Measurements from ENCODE around the gene FRMPD3. TPM values are rescaled to one million over a fixed set of nuclear protein-coding genes. Genes with fewer than 3 reads are reported as not detected.

The FRMPD3 gene
- polyA plus RNA-seq, 1 donor (not counting 4 experiments of a cell fraction or from before 2014, with no cell fraction given), result not detected

- Histone ChIP-seq H3K36me3 (ENCODE audit: control insufficient read depth in 2 of 2, extremely low read depth in 1 of 2, insufficient read depth in 2 of 2, low read length in 2 of 2) (no peaks in the 10 kb centered on the region), H3K4me2 (ENCODE audit: control insufficient read depth, extremely low read depth, insufficient read depth, low read depth, low read length) (no peak overlapping the region), H3K9me1 (ENCODE audit: control insufficient read depth, extremely low read depth, insufficient read depth, low read length) (no peaks in the 10 kb centered on the region), H3K4me3 (ENCODE audit: control insufficient read depth in 2 of 3, extremely low read depth in 1 of 3, insufficient read depth in 2 of 3, low read depth in 1 of 3, low read length in 3 of 3) (no peak overlapping the region), H3K27me3 (ENCODE audit: control insufficient read depth, extremely low read depth, insufficient read depth, low read length) (peaks cover 23% of the 10 kb centered on the region), H3K79me2 (ENCODE audit: control insufficient read depth, insufficient read depth, low read length) (no peaks in the 10 kb centered on the region), H3K4me1 (ENCODE audit: control insufficient read depth, extremely low read depth, insufficient read depth, low read length) (no peaks in the 10 kb centered on the region), H4K20me1 (ENCODE audit: control insufficient read depth, extremely low read depth, insufficient read depth, low read length) (no peaks in the 10 kb centered on the region), H3K9me3 (ENCODE audit: control insufficient read depth, low read depth, low read length) (no peaks in the 10 kb centered on the region), H3K9ac (ENCODE audit: control insufficient read depth, extremely low read depth, insufficient read depth, low read length) (no peak overlapping the region), H2AFZ (ENCODE audit: control insufficient read depth, low read length) (no peak overlapping the region), H3K27ac (ENCODE audit: control insufficient read depth, insufficient read depth, low read length) (no peak overlapping the region)
- TF ChIP-seq EZH2 (IDR thresholded peaks at IDR 0.05; ENCODE audit: low read length) (no peak), CTCF (optimal IDR thresholded peaks at IDR 0.05 in 1 of 3, IDR thresholded peaks at IDR 0.05 in 1 of 3, conservative IDR thresholded peaks at IDR 0.05 in 1 of 3; ENCODE audit: extremely low read depth in 1 of 3, insufficient read depth in 2 of 3, low read length in 3 of 3) (no peak)
- peak; percentile 52 for FAIRE-seq
- peak; percentile 23 for DNase-seq (ENCODE audit: low read depth, low spot score)
- dilution Hi-C loops (cut with MboI; ENCODE audit: extremely low pct_ligation_motif_present, low sequenced_read_pairs), result no loop called here
Measured at GRCh38 chrX:107454302-107454701, 4.8 kb downstream of the FRMPD3 start.

DNA sequence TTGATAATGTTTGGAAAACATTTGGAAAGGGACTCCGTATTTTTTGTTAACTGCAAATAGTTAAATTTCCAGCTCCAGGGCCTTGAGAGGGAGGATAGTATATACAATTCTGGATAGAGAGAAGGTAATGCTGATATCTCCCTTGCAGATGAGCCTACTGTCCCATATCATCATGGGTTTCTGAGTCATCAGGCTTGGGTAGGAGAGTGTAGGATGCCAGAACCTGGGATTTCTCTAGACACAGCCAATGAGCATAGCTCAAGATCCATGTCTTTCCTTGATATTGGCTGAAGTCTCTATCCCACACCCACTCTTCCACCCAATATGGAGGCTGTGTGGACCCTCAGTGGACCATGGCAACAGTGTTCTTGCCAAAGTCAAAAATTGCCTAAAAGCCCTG lies 7.8 kb downstream of the FRMPD3 start:
- Histone ChIP-seq H3K4me2 (ENCODE audit: control insufficient read depth, extremely low read depth, insufficient read depth, low read depth, low read length) (no peak overlapping the region), H3K36me3 (ENCODE audit: control insufficient read depth in 2 of 2, extremely low read depth in 1 of 2, insufficient read depth in 2 of 2, low read length in 2 of 2) (no peaks in the 10 kb centered on the region), H3K27ac (ENCODE audit: control insufficient read depth, insufficient read depth, low read length) (no peak overlapping the region), H3K4me1 (ENCODE audit: control insufficient read depth, extremely low read depth, insufficient read depth, low read length) (no peaks in the 10 kb centered on the region), H3K4me3 (ENCODE audit: control insufficient read depth in 2 of 3, extremely low read depth in 1 of 3, insufficient read depth in 2 of 3, low read depth in 1 of 3, low read length in 3 of 3) (no peak overlapping the region), H3K9me3 (ENCODE audit: control insufficient read depth, low read depth, low read length) (no peaks in the 10 kb centered on the region), H3K9ac (ENCODE audit: control insufficient read depth, extremely low read depth, insufficient read depth, low read length) (no peak overlapping the region), H3K27me3 (ENCODE audit: control insufficient read depth, extremely low read depth, insufficient read depth, low read length) (peaks cover 17% of the 10 kb centered on the region), H3K79me2 (ENCODE audit: control insufficient read depth, insufficient read depth, low read length) (no peaks in the 10 kb centered on the region), H4K20me1 (ENCODE audit: control insufficient read depth, extremely low read depth, insufficient read depth, low read length) (no peaks in the 10 kb centered on the region), H3K9me1 (ENCODE audit: control insufficient read depth, extremely low read depth, insufficient read depth, low read length) (no peaks in the 10 kb centered on the region), H2AFZ (ENCODE audit: control insufficient read depth, low read length) (no peak overlapping the region)
- no peak for TF ChIP-seq EZH2 (IDR thresholded peaks at IDR 0.05; ENCODE audit: low read length)
- TF ChIP-seq CTCF (optimal IDR thresholded peaks at IDR 0.05 in 1 of 3, IDR thresholded peaks at IDR 0.05 in 1 of 3, conservative IDR thresholded peaks at IDR 0.05 in 1 of 3; ENCODE audit: extremely low read depth in 1 of 3, insufficient read depth in 2 of 3, low read length in 3 of 3), result no peak
- no peak for FAIRE-seq
- DNase-seq (ENCODE audit: low read depth, low spot score), result no peak
- dilution Hi-C loops (cut with MboI; ENCODE audit: extremely low pct_ligation_motif_present, low sequenced_read_pairs), result no loop called here
